ENCODE results near the gene HMOX1. TPM values are rescaled to one million over a fixed set of nuclear protein-coding genes. Genes with fewer than 3 reads are reported as not detected.

HMOX1 gene
- total RNA-seq, 1 donor from 2014 or later: 44.3 TPM

DNA sequence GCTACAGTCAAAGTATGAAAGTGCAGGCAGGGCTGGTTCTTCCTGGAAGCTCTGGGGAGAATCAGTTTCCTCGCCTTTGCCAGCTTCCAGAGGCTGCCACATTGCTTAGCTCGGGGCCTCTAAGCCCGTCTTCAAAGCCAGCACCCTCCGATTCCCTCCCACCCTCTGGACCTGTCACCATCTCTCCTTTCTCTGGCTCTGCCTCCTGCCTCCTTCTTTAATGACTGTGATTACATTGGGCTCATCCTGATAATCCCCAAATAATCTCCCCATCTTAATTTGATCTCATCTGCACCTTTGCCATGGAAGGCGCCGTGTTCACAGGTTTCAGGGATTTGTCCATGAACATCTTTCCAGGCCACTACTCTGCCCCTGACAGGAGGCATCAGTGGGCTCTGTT lies 61.6 kb downstream of the HMOX1 start:
- Mint-ChIP-seq H3K9me3 (ENCODE audit: unreplicated experiment) (no peaks in the 10 kb centered on the region), H3K4me1 (ENCODE audit: unreplicated experiment) (peaks cover 16% of the 10 kb centered on the region), H3K27me3 (ENCODE audit: unreplicated experiment) (no peaks in the 10 kb centered on the region), H3K27ac (ENCODE audit: unreplicated experiment) (no peak overlapping the region), H3K36me3 (ENCODE audit: unreplicated experiment) (no peaks in the 10 kb centered on the region), H3K4me3 (ENCODE audit: unreplicated experiment) (no peak overlapping the region)
- DNase-seq (ENCODE audit: extremely low spot score, unreplicated experiment): no peak
- TF ChIP-seq, protein P1, sequence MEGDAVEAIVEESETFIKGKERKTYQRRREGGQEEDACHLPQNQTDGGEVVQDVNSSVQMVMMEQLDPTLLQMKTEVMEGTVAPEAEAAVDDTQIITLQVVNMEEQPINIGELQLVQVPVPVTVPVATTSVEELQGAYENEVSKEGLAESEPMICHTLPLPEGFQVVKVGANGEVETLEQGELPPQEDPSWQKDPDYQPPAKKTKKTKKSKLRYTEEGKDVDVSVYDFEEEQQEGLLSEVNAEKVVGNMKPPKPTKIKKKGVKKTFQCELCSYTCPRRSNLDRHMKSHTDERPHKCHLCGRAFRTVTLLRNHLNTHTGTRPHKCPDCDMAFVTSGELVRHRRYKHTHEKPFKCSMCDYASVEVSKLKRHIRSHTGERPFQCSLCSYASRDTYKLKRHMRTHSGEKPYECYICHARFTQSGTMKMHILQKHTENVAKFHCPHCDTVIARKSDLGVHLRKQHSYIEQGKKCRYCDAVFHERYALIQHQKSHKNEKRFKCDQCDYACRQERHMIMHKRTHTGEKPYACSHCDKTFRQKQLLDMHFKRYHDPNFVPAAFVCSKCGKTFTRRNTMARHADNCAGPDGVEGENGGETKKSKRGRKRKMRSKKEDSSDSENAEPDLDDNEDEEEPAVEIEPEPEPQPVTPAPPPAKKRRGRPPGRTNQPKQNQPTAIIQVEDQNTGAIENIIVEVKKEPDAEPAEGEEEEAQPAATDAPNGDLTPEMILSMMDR (IDR thresholded peaks at IDR 0.05): no peak

DNA sequence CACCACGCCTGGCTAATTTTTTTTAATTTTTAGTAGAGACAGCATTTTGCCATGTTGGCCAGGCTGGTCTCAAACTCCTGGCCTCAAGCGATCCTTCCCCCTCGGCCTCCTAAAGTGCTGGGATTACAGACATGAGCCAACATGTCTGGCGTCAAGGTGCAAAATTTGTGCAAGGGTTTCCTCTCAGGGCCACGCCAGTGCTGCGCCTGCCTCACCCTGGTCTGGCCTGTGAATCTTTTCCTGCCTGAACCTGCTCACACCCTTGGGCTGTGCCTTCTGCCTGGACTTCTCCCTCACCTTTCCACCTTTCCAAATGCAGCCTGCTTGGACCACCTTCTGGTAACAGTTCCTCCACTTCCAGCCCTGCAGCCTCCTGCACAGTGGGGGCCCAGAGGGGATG lies 62.4 kb downstream of the HMOX1 start:
- H3K9me3 Mint-ChIP-seq (ENCODE audit: unreplicated experiment): no peaks in the 10 kb centered on the region
- TF ChIP-seq, protein P1 (IDR thresholded peaks at IDR 0.05): no peak
- H3K27me3 Mint-ChIP-seq (ENCODE audit: unreplicated experiment): no peaks in the 10 kb centered on the region
- peaks cover 24% of the 10 kb centered on the region for H3K4me1 Mint-ChIP-seq (ENCODE audit: unreplicated experiment)
- DNase-seq (ENCODE audit: extremely low spot score, unreplicated experiment): no peak
- H3K36me3 Mint-ChIP-seq (ENCODE audit: unreplicated experiment): no peaks in the 10 kb centered on the region
- H3K4me3 Mint-ChIP-seq (ENCODE audit: unreplicated experiment): no peak overlapping the region
- H3K27ac Mint-ChIP-seq (ENCODE audit: unreplicated experiment): no peak overlapping the region

Small RNAs within 50 kb of the gene (microRNA-seq; reads per million reads assigned to microRNA genes)
- gene MIR3909 (ENCODE audit: unreplicated experiment) (9.9 reads per million, percentile 13 among the genes with 10 or more reads in this experiment), gene MIR6069 (ENCODE audit: unreplicated experiment) (not detected)

Other genes with a start within 250 kb of the HMOX1 start
- gene HMGXB4, start 123.6 kb upstream of the HMOX1 start, total RNA-seq: 25.7 and 26.8 TPM in 2 replicates
- gene TOM1, start 81.2 kb upstream of the HMOX1 start, total RNA-seq: 55.5 and 57.6 TPM in 2 replicates
- gene MCM5, start 19.0 kb downstream of the HMOX1 start, total RNA-seq: 26.4 and 28.5 TPM in 2 replicates
- gene RASD2, start 159.7 kb downstream of the HMOX1 start, total RNA-seq: not detected in 2 replicates
- not detected in 2 replicates for gene MB, start 236.2 kb downstream of the HMOX1 start, total RNA-seq

Data from osteocyte (in vitro differentiated cells).